HepG2 (cell line): ENCODE results near the gene SPTAN1. TPM values are rescaled to one million over a fixed set of nuclear protein-coding genes. Genes with fewer than 3 reads are reported as not detected.

Source experiments
- FOXJ3 ChIP-seq: sonication (generic); formaldehyde crosslinking; IDR thresholded peaks from 2 replicates; pipeline ENCODE4 v1.4.0; 2020; ENCODE audit warnings: missing genetic modification reagents, mild to moderate bottlenecking, borderline replicate concordance
- HIVEP1 ChIP-seq: sonication (generic); formaldehyde crosslinking; IDR thresholded peaks from 2 replicates; pipeline ENCODE4 v1.4.0; 2020; ENCODE audit warnings: mild to moderate bottlenecking, missing genetic modification reagents
- MTA3 ChIP-seq: sonication (generic); formaldehyde crosslinking; IDR thresholded peaks from 2 replicates; pipeline ENCODE4 v1.4.0; 2020; ENCODE audit warnings: missing genetic modification reagents
- RFX3 ChIP-seq: IDR thresholded peaks from 2 replicates; pipeline ENCODE4 v1.6.1; 2016; ENCODE audit warnings: missing biosample characterization, missing genetic modification reagents
- ZNF460 ChIP-seq: sonication (generic); formaldehyde crosslinking; IDR thresholded peaks from 2 replicates; pipeline ENCODE4 v1.5.1; 2020; ENCODE audit warnings: missing genetic modification reagents, mild to moderate bottlenecking, borderline replicate concordance
- ZNF678 ChIP-seq: sonication (generic); formaldehyde crosslinking; IDR thresholded peaks from 2 replicates; pipeline ENCODE4 v1.4.0; 2020; ENCODE audit warnings: mild to moderate bottlenecking, missing genetic modification reagents
- polyA plus RNA-seq, 8 experiments: library from polyadenylated mRNA; depleted of rRNA in 3 of 8; stranded (reverse) in 7 of 8; unstranded in 1 of 8; fragments of >200 nt; fragmentation: Illumina TruSeq in 4 of 8; extraction: Trizol in 4 of 8; gene quantifications; 2 replicates each; pipeline versions ENCODE4 v1.2.1 to v1.2.3, GENCODE V29; 2011 to 2016; ENCODE audit warnings: low read depth in 4 of 8, missing spikeins in 1 of 8, mixed read lengths in 1 of 8; ENCODE audit not compliant: insufficient read depth in 1 of 8
- total RNA-seq, 5 experiments: library from RNA; depleted of rRNA; stranded (reverse); fragments of >200 nt; fragmentation: Illumina TruSeq; extraction: Trizol; gene quantifications; 2 replicates each; pipeline ENCODE4 v1.2.3, GENCODE V29; 2016; ENCODE audit warnings: low read depth in 1 of 5
- TF ChIP-seq, protein P1 (sequence below): IDR thresholded peaks from 2 replicates; pipeline ENCODE4 v1.6.1; 2016; ENCODE audit warnings: control low read depth
- TF ChIP-seq, protein P2 (sequence below): sonication (generic); formaldehyde crosslinking; IDR thresholded peaks from 2 replicates; pipeline ENCODE4 v1.5.0; 2020; ENCODE audit warnings: mild to moderate bottlenecking, low read depth, missing genetic modification reagents, borderline replicate concordance
- TF ChIP-seq, protein P3 (sequence below), 2 experiments: sonication (generic) in 1 of 2; formaldehyde crosslinking in 1 of 2; IDR thresholded peaks; 2 replicates each; pipeline versions ENCODE4 v1.5.1 to v1.6.1; 2011 to 2020; ENCODE audit warnings: borderline replicate concordance in 1 of 2, low read depth in 1 of 2, low read length in 1 of 2, mild to moderate bottlenecking in 1 of 2, missing genetic modification reagents in 1 of 2, moderate library complexity in 1 of 2
- TF ChIP-seq, protein P4 (sequence below): sonication (generic); formaldehyde crosslinking; IDR thresholded peaks from one replicate; pipeline ENCODE4 v1.5.1; 2020; ENCODE audit warnings: mild to moderate bottlenecking, missing genetic modification reagents; ENCODE audit errors: not compliant biosample characterization
- TF ChIP-seq, protein P5 (sequence below): sonication (generic); formaldehyde crosslinking; IDR thresholded peaks from 2 replicates; pipeline ENCODE4 v1.8.0; 2023; ENCODE audit warnings: mild to moderate bottlenecking, missing genetic modification reagents

Gene SPTAN1
- total and polyA plus RNA-seq, 2 of the 13 experiments (the other 11 are each of a cell fraction or from before 2014, with no cell fraction given): 106 to 111 TPM

DNA sequence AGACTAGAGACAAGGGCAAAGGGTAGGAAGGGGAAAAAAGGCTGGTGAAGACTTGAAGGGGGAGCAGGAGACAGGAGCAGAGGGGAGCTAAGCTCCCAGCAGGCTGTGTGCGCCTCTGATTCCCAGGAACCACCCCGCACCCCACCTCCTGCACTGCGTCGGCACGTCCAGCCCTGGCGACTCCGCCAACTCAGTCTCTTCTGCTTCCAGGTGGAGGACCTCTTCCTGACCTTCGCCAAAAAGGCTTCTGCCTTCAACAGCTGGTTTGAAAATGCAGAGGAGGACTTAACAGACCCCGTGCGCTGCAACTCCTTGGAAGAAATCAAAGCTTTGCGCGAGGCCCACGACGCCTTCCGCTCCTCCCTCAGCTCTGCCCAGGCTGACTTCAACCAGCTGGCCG is 73.8 kb downstream of the SPTAN1 start (continued):
- TF ChIP-seq FOXJ3 (CRISPR knock-in tag) (no peak), ZNF678 (CRISPR knock-in tag) (no peak), MTA3 (CRISPR knock-in tag) (no peak), ZNF460 (CRISPR knock-in tag) (no peak), RFX3 (CRISPR knock-in tag) (no peak), HIVEP1 (CRISPR knock-in tag) (no peak)
- TF ChIP-seq, protein P1, sequence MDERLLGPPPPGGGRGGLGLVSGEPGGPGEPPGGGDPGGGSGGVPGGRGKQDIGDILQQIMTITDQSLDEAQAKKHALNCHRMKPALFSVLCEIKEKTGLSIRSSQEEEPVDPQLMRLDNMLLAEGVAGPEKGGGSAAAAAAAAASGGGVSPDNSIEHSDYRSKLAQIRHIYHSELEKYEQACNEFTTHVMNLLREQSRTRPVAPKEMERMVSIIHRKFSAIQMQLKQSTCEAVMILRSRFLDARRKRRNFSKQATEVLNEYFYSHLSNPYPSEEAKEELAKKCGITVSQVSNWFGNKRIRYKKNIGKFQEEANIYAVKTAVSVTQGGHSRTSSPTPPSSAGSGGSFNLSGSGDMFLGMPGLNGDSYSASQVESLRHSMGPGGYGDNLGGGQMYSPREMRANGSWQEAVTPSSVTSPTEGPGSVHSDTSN (CRISPR knock-in tag): no peak
- TF ChIP-seq, protein P2, sequence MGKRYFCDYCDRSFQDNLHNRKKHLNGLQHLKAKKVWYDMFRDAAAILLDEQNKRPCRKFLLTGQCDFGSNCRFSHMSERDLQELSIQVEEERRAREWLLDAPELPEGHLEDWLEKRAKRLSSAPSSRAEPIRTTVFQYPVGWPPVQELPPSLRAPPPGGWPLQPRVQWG: no peak
- TF ChIP-seq, protein P3, sequence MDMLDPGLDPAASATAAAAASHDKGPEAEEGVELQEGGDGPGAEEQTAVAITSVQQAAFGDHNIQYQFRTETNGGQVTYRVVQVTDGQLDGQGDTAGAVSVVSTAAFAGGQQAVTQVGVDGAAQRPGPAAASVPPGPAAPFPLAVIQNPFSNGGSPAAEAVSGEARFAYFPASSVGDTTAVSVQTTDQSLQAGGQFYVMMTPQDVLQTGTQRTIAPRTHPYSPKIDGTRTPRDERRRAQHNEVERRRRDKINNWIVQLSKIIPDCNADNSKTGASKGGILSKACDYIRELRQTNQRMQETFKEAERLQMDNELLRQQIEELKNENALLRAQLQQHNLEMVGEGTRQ (IDR thresholded peaks at IDR 0.05; ENCODE audit: low read depth, low read length): no peak
- TF ChIP-seq, protein P3 (CRISPR knock-in tag; IDR thresholded peaks at IDR 0.05; ENCODE audit: borderline replicate concordance): no peak
- TF ChIP-seq, protein P4, sequence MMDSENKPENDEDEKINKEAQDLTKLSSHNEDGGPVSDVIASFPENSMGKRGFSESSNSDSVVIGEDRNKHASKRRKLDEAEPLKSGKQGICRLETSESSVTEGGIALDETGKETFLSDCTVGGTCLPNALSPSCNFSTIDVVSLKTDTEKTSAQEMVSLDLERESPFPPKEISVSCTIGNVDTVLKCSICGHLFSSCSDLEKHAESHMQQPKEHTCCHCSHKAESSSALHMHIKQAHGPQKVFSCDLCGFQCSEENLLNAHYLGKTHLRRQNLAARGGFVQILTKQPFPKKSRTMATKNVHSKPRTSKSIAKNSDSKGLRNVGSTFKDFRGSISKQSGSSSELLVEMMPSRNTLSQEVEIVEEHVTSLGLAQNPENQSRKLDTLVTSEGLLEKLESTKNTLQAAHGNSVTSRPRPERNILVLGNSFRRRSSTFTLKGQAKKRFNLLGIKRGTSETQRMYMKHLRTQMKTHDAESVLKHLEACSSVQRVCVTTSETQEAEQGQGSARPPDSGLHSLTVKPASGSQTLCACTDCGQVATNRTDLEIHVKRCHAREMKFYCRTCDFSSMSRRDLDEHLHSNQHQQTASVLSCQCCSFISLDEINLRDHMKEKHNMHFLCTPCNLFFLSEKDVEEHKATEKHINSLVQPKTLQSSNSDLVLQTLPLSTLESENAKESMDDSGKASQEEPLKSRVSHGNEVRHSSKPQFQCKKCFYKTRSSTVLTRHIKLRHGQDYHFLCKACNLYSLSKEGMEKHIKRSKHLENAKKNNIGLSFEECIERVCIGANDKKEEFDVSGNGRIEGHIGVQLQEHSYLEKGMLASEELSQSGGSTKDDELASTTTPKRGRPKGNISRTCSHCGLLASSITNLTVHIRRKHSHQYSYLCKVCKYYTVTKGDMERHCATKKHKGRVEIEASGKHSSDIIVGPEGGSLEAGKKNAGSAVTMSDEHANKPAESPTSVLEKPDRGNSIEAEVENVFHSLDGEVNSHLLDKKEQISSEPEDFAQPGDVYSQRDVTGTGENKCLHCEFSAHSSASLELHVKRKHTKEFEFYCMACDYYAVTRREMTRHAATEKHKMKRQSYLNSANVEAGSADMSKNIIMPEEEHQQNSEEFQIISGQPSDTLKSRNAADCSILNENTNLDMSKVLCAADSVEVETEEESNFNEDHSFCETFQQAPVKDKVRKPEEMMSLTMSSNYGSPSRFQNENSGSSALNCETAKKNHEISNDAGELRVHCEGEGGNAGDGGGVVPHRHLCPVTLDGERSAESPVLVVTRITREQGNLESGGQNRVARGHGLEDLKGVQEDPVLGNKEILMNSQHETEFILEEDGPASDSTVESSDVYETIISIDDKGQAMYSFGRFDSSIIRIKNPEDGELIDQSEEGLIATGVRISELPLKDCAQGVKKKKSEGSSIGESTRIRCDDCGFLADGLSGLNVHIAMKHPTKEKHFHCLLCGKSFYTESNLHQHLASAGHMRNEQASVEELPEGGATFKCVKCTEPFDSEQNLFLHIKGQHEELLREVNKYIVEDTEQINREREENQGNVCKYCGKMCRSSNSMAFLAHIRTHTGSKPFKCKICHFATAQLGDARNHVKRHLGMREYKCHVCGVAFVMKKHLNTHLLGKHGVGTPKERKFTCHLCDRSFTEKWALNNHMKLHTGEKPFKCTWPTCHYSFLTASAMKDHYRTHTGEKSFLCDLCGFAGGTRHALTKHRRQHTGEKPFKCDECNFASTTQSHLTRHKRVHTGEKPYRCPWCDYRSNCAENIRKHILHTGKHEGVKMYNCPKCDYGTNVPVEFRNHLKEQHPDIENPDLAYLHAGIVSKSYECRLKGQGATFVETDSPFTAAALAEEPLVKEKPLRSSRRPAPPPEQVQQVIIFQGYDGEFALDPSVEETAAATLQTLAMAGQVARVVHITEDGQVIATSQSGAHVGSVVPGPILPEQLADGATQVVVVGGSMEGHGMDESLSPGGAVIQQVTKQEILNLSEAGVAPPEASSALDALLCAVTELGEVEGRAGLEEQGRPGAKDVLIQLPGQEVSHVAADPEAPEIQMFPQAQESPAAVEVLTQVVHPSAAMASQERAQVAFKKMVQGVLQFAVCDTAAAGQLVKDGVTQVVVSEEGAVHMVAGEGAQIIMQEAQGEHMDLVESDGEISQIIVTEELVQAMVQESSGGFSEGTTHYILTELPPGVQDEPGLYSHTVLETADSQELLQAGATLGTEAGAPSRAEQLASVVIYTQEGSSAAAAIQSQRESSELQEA (CRISPR knock-in tag): no peak
- TF ChIP-seq, protein P5, sequence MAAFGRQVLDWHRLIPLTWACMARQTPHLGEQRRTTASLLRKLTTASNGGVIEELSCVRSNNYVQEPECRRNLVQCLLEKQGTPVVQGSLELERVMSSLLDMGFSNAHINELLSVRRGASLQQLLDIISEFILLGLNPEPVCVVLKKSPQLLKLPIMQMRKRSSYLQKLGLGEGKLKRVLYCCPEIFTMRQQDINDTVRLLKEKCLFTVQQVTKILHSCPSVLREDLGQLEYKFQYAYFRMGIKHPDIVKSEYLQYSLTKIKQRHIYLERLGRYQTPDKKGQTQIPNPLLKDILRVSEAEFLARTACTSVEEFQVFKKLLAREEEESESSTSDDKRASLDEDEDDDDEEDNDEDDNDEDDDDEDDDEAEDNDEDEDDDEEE (CRISPR knock-in tag): no peak
